Activated CD4-positive, alpha-beta T cell treated with anti-CD3 and anti-CD28 coated beads, Interleukin-2, Interleukin-4, amounts not matched to agents 100 ng/mL and 50 ng/mL, durations not matched to agents 16 hours and 8 hours (primary cell): Measurements from ENCODE around the gene ANXA4.
"Not testable (repeated sequence)": the region's sequence is repeated elsewhere in the genome, so short reads cannot be mapped to it uniquely, and the experiment has no call there.

ENCODE experiments used
- DNase-seq: peaks from one replicate; pipeline ENCODE4 v3.0.0-alpha.2; 2020; ENCODE audit warnings: low spot score

ANXA4 gene

DNA sequence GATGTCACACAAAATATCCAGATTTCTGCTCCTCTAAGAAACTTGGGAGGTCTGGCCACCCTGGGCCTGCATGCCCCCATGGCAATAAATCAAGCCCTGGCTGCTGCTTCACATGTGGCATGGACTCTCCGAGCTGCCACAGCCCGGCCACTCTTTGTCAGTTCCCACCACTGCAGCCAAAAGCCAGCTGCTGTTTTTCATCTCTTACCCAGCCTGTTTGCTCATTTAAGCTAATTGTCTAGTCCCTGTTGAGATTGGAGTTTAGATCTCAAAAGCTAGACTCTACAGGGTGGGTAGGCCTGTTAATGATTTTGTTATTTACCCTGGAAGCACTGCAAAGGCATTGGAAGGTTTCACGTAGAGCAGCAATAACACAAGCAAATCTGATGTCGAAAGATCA lies 20.9 kb upstream of the ANXA4 start:
- no peak for DNase-seq

GRCh38 chr2:69723791-69724190 lies 18.1 kb upstream of the ANXA4 start:
- no peak for DNase-seq

GRCh38 chr2:69724540-69725159 lies 17.3 kb upstream of the ANXA4 start:
- peak; percentile 89 for DNase-seq

DNA sequence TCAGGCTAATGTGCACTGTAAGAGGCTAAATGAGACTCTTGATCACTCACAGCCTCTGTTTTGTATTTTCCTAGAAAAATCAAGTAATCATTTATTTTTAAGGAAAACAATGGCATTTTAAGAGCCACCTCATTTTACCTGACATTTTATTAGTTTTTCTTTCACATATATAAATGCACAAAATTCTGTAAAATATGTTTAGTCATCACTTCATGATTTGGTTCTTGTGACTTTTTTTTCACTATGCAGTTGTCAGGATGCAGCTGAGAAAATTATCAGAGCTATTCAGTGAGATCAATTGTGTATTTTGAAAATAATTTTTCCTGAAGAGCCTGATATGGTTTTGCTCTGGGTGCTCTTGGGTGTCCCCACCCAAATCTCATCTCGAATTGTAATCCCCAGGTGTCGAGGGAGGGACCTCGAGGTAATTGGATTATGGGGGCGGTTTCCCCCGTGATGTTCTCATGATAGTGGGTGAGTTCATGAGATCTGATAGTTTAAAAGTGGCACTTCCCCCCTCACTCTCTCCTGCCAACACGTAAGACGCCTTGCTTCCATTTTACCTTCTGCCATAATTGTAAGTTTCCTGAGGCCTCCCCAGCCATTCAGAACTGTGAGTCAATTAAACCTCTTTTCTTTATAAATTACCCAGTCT lies 16.1 kb upstream of the ANXA4 start:
- no peak for DNase-seq

DNA sequence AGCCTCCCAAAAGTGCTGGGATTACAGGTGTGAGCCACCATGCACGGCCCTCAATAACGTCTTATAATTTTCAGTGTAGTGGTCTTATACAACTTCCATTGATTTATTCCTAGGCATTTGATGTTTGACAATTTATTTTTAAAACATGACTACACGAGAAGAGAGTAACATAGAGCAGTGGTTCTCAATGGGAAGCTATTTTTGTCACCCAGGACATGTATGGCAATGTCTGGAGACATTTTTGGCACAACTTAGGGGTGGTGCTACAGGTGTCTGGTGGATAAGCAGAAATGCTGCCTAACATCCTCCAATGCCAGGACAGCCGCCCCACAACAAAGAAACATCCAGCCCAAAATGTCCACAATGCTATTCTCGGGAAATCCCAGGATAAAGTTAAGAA lies 12.7 kb upstream of the ANXA4 start:
- DNase-seq = no peak

DNA sequence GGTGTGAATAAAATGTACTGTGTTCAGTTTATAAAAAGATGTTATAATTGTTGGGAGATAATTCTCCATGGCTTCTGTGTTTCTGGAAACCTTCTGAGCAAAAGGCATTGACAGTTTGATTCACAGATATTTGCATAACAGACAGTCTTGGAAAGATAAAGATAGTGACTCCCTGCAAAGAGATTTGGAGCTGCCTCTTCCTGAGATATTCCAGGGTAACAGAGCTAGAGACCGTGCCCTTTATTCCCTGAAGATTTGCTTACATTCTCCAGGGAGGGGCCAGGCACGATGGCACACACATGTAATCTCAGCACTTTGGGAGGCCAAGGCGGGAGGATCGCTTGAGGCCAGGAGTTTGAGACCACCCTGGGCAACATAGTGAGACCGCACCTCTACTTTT lies 12.2 kb upstream of the ANXA4 start:
- no peak for DNase-seq

GRCh38 chr2:69731147-69731970 lies 10.6 kb upstream of the ANXA4 start:
- no peak for DNase-seq

DNA sequence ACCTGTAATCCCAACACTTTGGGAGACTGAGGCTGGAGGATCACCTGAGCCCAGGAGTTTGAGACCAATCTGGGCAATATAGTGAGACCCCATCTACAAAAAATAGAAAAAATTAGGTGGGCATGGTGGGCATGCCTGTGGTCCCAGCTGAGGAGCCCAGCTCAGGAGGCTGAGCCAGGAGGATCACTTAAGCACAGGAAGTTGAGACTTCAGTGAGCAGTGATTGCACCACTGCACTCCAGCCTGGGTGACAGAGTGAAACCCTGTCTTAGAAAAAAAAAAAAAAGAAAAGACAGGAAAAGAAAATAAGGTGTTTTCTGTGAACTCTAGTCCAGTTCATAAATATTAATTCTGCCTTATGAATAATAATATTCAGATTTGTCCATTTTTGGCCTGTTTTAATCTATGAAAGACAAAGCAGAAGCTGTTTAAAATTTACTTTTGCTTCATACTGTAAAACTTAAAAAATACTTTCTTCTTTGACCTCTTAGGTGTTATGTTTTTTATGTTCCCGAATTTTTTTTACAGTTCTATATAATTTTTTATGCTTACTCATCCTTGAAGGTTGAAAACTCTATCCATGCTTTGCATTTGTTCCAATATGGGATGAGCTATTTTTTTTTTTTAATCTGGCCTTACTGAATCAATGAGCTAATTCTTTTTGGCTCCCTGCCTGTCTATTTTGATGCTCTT lies 8.4 kb upstream of the ANXA4 start:
- no peak for DNase-seq

- DNase-seq = no peak
Observed at GRCh38 chr2:69734035-69734611, 7.8 kb upstream of the ANXA4 start.

DNA sequence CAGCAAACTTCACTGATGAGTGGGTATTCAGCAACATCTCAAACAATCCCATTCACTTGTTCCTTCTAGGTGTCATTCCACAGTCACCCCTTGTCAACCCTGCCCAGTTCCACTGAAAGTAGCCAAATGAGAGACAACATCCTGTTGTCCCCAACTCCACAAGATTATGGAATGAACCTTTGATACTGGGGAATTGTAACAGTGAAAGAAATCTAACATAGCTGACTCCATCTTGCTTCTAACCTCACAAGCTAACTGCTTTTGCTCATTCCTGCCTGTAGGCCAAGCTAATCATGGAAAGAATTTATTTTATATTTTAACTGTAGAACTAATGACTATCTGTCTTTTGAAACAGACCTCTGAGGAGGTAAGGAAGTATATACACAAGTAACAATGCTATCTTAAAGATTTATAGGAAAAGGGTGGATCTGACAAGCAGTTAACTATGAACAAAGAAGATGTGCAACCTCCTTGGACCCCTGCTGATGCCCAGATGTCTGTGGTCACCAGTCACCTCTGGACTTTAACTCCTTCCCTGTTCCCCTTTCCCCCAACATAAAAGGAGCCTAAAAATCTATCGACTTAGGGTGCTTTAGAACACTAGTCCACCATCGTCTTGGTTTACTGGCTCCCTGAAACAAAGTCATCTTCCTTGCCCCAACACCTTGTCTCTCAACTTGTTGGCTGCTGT lies 6.9 kb upstream of the ANXA4 start:
- no peak for DNase-seq

DNA sequence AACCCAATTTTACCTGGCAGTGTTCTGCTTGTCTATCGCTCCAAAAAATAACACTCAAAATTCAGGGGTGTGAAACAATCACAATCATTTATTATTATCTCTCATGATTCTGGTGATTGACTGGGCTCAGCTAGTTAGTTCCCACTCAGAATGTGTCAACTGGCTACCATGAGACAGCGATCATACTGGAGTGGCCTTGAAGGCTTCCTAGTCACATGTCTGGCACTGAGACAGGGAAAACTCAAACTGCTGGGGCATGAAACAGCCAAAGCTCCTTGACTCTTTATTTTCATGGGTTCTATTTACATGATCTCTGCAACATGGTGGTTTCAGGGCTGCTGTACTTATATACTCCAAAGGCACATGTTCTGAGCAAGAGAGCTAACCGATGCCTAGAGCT lies 6.2 kb upstream of the ANXA4 start:
- no peak for DNase-seq

- not testable (repeated sequence) for DNase-seq
Observed at GRCh38 chr2:69738149-69738548, 3.8 kb upstream of the ANXA4 start.

DNA sequence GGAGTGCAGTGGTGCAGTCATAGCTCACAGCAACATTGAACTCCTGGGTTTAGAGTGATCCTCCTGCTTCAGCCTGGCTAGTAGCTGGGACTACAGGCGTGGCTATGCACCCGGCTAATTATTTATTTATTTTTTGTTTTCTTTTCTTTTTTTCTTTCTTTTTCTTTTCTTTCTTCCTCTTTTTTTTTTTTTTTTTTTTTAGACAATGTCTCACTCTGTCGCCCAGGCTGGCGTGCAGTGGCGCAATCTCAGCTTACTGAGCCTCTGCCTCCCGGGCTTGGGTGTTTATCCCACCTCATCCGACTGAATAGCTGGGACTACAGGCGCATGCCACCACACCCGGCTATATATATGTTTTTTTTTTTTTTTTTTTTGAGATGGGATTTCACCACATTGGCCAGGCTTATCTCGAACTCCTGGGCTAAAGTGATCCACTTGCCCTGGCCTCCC lies 1.4 kb upstream of the ANXA4 start:
- no peak for DNase-seq

DNA sequence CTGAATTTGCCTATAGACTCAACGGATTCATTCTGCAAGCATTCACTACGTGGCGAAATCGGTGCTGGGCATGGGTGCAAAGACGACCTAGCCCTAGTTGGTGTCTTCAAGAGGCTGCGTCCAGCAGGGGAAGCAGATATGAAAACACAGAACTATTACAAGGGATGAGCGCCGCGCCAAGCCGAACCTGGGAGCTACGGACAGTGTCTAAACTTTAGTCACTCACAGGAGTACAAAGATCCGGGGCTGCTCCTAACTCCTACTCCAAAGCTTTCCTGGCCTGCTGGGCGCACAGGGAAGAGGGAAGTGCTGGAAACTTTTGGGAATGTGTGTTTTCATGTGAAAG lies 732 bp upstream of the ANXA4 start:
- peak; percentile 35 for DNase-seq

- DNase-seq = no peak
Observed at GRCh38 chr2:69742322-69742952, 503 bp downstream of the ANXA4 start.

GRCh38 chr2:69743847-69744264 lies 1.9 kb downstream of the ANXA4 start:
- DNase-seq = no peak

DNA sequence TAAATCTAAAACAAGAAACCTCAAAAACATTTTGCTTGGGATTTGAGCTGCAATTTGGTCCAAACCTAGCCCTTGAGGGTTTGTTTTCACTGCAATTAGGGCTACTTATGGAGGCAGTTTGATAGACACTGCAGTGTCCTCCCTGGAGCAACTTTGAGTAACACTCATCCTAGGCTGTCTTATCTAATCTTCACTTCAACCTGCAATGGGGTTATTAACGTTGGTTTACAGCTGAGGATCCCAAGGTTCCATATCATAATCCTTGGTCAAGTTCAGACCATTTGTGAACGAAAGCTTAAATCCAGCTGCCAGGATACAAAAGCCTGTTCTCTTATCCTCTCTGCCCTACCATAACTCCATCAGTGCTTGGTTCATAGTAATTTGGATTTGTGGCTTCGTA lies 2.5 kb downstream of the ANXA4 start:
- DNase-seq = no peak

DNA sequence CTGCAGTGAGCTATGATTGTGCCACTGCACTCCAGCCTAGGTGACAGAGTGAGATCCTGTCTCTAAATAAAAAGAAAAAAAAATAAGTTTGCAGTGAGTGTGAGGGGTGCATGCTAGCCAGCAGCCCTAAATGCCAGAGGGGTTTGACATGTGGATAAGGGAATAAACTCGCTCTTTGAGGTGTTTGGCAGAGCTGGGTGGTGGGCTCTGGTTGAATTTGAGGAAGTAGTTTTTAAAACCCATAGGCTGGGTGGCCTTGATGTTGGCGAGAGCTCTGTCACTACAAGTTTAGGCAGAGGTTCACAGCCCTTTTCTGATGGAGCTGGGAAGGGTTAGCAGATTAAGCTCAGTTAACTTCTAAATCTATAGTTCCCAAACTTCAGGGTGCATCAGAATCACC lies 3.1 kb downstream of the ANXA4 start:
- no peak for DNase-seq

GRCh38 chr2:69750246-69750645 lies 8.3 kb downstream of the ANXA4 start:
- no peak for DNase-seq

DNA sequence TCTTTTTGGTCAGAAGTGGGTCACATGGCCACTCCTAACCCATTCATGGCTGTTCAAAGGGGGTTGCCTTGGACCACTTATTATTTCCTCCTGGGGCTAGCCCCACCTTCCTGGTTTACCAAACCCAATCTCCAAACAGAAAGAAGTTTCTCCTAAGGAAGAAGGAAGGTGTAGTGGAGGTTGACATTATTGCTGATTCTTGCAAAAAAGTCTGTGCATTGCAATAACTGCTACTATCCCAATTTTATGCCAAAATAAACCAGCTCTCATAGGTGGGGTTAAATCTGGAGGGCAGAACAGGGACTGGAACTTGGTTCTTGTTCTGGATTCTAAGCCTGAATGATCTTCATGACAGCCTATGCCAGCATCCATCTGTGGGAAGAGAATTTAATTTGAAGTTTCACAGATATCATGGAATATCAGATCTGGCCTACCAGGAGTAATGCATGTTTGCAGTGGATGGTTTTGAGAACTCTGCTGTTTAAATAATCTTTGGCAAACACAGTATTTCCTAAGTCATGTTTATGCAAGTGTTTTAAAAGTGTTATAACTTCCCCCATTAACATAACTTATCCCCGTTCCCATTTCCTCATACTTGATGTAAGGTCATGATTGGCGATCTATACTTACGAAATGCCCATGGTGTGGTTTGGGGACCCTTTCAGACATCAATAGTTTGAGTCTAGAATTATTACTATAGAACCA lies 11.9 kb downstream of the ANXA4 start:
- no peak for DNase-seq

GRCh38 chr2:69754633-69755032 lies 12.7 kb downstream of the ANXA4 start:
- no peak for DNase-seq
